Activated naive CD4-positive, alpha-beta T cell treated with anti-CD3 and anti-CD28 coated beads, Interleukin-2, amount 50 U/mL, for 24 hours (primary cell): ENCODE results near the gene ISG20L2.
A peak's percentile ranks its signal among the peaks of the same experiment; 100 is the strongest.
"Not testable (repeated sequence)": the region's sequence is repeated elsewhere in the genome, so short reads cannot be mapped to it uniquely, and the experiment has no call there.

ENCODE experiments used
- H3K27ac Mint-ChIP-seq: one replicate; pipeline ENCODE4 v1.8.0; 2021; ENCODE audit warnings: mild to moderate bottlenecking, mixed read lengths
- H3K27me3 Mint-ChIP-seq: one replicate; pipeline ENCODE4 v1.8.0; 2021; ENCODE audit warnings: mixed read lengths
- H3K36me3 Mint-ChIP-seq: one replicate; pipeline ENCODE4 v1.8.0; 2021; ENCODE audit warnings: mixed read lengths
- H3K4me1 Mint-ChIP-seq: one replicate; pipeline ENCODE4 v1.8.0; 2021; ENCODE audit warnings: mixed read lengths
- H3K4me3 Mint-ChIP-seq: one replicate; pipeline ENCODE4 v1.8.0; 2021; ENCODE audit warnings: mild to moderate bottlenecking, mixed read lengths
- H3K9me3 Mint-ChIP-seq: one replicate; pipeline ENCODE4 v1.8.0; 2021; ENCODE audit warnings: mixed read lengths

ISG20L2 gene

DNA sequence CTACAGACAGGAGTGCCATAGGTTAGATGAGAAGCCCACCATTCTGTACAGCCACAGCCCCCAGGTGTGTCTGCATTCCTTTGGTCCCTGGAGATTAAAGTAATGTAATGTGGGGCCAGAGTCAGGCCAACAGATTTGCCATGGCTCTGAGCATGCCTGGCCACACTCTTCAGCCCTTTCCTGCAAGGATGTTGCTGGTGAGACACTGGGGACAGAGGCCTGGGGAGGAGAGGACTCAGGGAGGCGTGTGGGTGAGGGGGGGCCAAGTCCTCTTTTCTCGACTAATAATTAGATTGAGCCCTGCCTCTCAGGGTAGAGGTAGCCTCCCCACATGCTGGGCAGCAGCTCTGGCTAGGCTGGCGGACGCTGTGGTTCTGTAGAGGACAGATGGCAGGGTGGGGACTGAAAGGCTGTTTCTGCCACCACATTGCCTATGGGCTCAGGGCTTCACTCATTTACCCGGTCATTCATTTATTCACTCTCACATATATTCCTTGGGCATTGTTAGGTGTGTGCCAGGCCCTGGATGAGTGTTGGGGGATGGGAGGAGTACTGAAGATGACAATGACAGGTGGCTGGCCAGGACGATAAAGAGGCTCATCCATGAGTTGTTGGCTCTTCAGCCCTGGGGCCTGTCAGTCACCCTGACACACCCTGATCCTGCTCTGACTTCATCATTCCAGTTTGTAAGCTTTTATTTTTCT lies 31.7 kb upstream of the ISG20L2 start:
- Mint-ChIP-seq H3K4me3 (no peak overlapping the region), H3K4me1 (peaks cover 12% of the 10 kb centered on the region)

GRCh38 chr1:156757572-156758253 lies 29.1 kb upstream of the ISG20L2 start:
- not testable (repeated sequence) for H3K27me3 Mint-ChIP-seq, H3K27ac Mint-ChIP-seq, H3K9me3 Mint-ChIP-seq, H3K36me3 Mint-ChIP-seq, H3K4me3 Mint-ChIP-seq
- peaks cover 26% of the 10 kb centered on the region for H3K4me1 Mint-ChIP-seq

More for the DNA sequence above, 31.7 kb upstream of the ISG20L2 start:
- Mint-ChIP-seq H3K9me3 (no peaks in the 10 kb centered on the region), H3K27ac (no peak overlapping the region), H3K27me3 (no peaks in the 10 kb centered on the region), H3K36me3 (no peaks in the 10 kb centered on the region)

- H3K36me3 Mint-ChIP-seq, result no peaks in the 10 kb centered on the region
- no peaks in the 10 kb centered on the region for H3K27me3 Mint-ChIP-seq
- H3K4me3 Mint-ChIP-seq, result no peak overlapping the region
- H3K9me3 Mint-ChIP-seq, result no peaks in the 10 kb centered on the region
- peaks cover 28% of the 10 kb centered on the region for H3K4me1 Mint-ChIP-seq
- H3K27ac Mint-ChIP-seq, result no peak overlapping the region
Observed at GRCh38 chr1:156756355-156756754, 27.8 kb upstream of the ISG20L2 start.

DNA sequence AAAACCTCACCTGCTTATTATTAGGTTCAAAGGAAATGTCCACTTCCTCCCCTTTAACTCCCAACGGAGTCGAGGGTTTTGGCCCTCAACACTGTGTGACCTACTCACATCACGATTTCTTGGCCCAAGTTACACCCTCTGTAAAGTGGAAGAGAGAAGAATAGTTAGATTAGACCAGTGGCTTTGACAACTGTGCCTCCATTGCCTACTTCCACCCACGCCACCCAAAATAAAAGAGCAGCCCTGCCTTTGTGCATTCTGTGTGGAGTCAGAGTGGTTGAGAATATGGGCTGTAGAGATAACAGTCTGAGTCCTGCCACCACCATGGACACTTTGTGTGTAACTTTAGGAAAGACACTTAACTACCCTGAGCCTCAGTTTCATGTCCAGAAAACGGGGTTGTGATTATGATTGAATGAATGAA lies 27.0 kb upstream of the ISG20L2 start:
- H3K4me1 Mint-ChIP-seq, result peaks cover 28% of the 10 kb centered on the region
- H3K4me3 Mint-ChIP-seq, result no peak overlapping the region
- no peaks in the 10 kb centered on the region for H3K36me3 Mint-ChIP-seq
- no peaks in the 10 kb centered on the region for H3K27me3 Mint-ChIP-seq
- H3K9me3 Mint-ChIP-seq, result no peaks in the 10 kb centered on the region
- H3K27ac Mint-ChIP-seq, result peak overlapping the region; percentile 8

DNA sequence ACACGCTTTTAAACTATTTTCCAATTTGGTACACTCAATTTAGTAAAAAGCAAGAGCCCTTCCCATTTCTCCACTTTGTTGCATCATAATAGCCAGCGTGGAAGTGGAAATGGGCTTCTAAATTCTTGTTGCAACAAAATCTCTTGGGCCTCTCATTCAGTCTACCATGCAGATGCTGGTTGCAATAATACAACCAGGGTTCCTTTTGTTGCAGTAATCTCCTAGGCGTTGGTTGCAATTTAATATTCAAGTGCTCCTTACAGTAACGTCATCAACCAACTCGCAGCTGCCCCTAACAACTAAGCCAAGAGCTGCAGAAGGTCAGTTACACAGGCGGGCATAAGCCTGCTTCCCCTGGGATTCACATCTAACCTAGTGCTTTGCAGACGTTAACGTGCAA lies 25.7 kb upstream of the ISG20L2 start:
- no peak overlapping the region for H3K4me3 Mint-ChIP-seq

GRCh38 chr1:156752843-156753482 lies 24.4 kb upstream of the ISG20L2 start:
- Mint-ChIP-seq H3K27me3 (no peaks in the 10 kb centered on the region), H3K36me3 (peaks cover 4% of the 10 kb centered on the region), H3K27ac (peak overlapping the region; percentile 38), H3K4me3 (peak overlapping the region; percentile 93), H3K9me3 (no peaks in the 10 kb centered on the region), H3K4me1 (peaks cover 45% of the 10 kb centered on the region)

More for the DNA sequence above, 25.7 kb upstream of the ISG20L2 start:
- H3K27ac Mint-ChIP-seq, result no peak overlapping the region
- no peaks in the 10 kb centered on the region for H3K9me3 Mint-ChIP-seq
- H3K36me3 Mint-ChIP-seq, result no peaks in the 10 kb centered on the region
- no peaks in the 10 kb centered on the region for H3K27me3 Mint-ChIP-seq
- H3K4me1 Mint-ChIP-seq, result peaks cover 39% of the 10 kb centered on the region

- peak overlapping the region; percentile 93 for H3K4me3 Mint-ChIP-seq
- peak overlapping the region; percentile 92 for H3K27ac Mint-ChIP-seq
- no peaks in the 10 kb centered on the region for H3K9me3 Mint-ChIP-seq
- H3K36me3 Mint-ChIP-seq, result peaks cover 4% of the 10 kb centered on the region
- peaks cover 53% of the 10 kb centered on the region for H3K4me1 Mint-ChIP-seq
- H3K27me3 Mint-ChIP-seq, result no peaks in the 10 kb centered on the region
Observed at GRCh38 chr1:156751757-156752481, 23.4 kb upstream of the ISG20L2 start.

DNA sequence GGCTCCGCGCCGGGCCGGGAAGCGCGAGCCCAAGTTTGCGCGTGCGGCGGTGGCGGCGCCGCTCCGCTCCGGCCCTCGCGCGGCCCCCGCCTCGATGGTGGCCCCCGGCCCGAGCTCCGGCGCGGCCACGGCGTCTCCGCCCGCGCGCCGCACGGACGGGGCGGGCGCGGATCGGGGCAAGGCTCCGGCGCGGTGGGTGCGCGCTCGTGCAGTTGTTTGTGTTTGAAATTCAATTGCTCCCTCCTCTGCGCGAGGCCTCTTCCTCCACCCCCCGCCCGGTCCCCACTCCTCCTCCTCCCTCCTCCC lies 22.8 kb upstream of the ISG20L2 start, which contains the start of gene HDGF:
Gene HDGF, minus strand, starts transcription at position 225 of the 306 bp plus-strand sequence. CDS start 246 bp downstream, outside the sequence.
- H3K36me3 Mint-ChIP-seq, result peaks cover 4% of the 10 kb centered on the region
- peak within 1 kb of the TSS; percentile 93 for H3K4me3 Mint-ChIP-seq
- peak within 1 kb of the TSS; percentile 94 for H3K27ac Mint-ChIP-seq
- H3K4me1 Mint-ChIP-seq, result peaks cover 58% of the 10 kb centered on the region
- no peaks in the 10 kb centered on the region for H3K27me3 Mint-ChIP-seq
- H3K9me3 Mint-ChIP-seq, result no peaks in the 10 kb centered on the region

DNA sequence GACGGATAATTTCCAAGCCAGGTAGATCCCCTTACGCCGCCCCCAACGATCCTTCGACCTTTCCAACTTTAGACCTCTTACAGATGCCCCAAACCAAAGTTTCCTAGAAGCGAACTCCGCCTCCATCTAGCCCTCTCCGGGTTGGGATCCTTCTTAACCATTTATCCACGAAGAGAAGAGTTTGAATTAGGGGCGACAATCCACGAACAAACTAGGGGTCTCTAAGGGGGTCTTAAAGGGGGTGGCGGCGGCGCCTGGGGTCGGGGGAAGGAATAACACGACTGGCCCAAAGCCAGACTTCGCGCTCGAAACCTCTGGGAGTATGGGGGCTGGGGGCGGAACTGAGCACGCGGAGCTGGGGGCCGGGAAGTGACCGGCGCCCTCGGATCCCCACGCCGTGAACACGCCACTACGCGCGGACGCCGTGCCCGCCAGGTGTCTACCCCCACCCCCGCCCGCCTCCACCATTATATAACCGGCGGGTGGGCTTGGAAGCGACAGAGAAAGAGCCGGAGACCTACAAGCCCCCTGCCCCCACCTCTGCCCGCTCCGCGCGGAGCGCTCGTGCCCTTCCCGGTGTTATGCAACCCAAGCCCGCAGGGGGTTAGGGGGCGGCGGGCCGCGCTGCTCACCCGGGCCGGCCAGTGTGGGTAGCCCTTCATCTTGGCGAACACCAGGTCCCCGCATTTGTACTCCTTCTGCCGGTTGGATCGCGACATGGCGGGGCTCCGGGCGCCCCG lies 22.3 kb upstream of the ISG20L2 start:
- peak overlapping the region; percentile 90 for H3K4me3 Mint-ChIP-seq
- no peaks in the 10 kb centered on the region for H3K9me3 Mint-ChIP-seq
- no peaks in the 10 kb centered on the region for H3K27me3 Mint-ChIP-seq
- peaks cover 63% of the 10 kb centered on the region for H3K4me1 Mint-ChIP-seq
- peak overlapping the region; percentile 94 for H3K27ac Mint-ChIP-seq
- peaks cover 5% of the 10 kb centered on the region for H3K36me3 Mint-ChIP-seq

- peaks cover 64% of the 10 kb centered on the region for H3K4me1 Mint-ChIP-seq
- H3K27me3 Mint-ChIP-seq, result no peaks in the 10 kb centered on the region
- peak overlapping the region; percentile 94 for H3K27ac Mint-ChIP-seq
- no peaks in the 10 kb centered on the region for H3K9me3 Mint-ChIP-seq
- peaks cover 10% of the 10 kb centered on the region for H3K36me3 Mint-ChIP-seq
- H3K4me3 Mint-ChIP-seq, result peak overlapping the region; percentile 90
Observed at GRCh38 chr1:156750191-156750672, 21.7 kb upstream of the ISG20L2 start.

DNA sequence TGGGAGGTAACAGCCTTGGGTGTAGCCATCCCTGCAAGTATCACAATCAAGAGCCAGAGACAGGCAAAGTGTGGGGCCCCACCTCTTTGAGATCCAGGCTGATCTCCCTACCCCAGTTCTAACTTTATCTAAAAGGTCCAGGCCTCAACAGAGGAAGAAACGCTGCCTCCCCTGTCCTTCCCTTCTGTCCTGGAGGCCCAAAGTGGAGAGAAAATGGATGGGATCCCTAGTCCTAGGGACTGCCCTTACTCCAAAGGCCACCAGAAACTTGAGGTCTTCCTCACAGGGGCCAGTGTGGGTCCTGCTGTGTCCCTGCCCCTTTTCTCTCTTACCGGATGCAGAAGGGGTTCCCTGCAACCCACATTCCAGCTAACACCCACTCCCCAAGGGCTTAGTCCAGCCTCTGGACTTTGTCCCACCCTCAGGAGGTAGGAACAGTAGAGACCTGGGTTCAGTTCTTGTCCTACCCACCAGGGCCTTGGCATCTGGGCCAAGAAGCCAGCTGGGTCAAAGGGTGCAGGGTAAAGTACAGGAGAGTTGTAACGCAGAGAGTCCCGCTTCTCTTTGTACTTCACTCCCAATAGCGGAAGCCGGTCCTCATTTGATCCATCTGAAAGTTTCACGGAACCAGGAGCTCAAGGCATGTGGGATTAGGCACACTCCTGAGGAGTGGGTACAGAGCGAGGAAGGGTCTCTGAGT lies 21.0 kb upstream of the ISG20L2 start:
- H3K27me3 Mint-ChIP-seq, result no peaks in the 10 kb centered on the region
- H3K4me1 Mint-ChIP-seq, result peaks cover 61% of the 10 kb centered on the region
- H3K27ac Mint-ChIP-seq, result peak overlapping the region; percentile 94
- H3K36me3 Mint-ChIP-seq, result peaks cover 11% of the 10 kb centered on the region
- no peaks in the 10 kb centered on the region for H3K9me3 Mint-ChIP-seq
- peak overlapping the region; percentile 90 for H3K4me3 Mint-ChIP-seq

DNA sequence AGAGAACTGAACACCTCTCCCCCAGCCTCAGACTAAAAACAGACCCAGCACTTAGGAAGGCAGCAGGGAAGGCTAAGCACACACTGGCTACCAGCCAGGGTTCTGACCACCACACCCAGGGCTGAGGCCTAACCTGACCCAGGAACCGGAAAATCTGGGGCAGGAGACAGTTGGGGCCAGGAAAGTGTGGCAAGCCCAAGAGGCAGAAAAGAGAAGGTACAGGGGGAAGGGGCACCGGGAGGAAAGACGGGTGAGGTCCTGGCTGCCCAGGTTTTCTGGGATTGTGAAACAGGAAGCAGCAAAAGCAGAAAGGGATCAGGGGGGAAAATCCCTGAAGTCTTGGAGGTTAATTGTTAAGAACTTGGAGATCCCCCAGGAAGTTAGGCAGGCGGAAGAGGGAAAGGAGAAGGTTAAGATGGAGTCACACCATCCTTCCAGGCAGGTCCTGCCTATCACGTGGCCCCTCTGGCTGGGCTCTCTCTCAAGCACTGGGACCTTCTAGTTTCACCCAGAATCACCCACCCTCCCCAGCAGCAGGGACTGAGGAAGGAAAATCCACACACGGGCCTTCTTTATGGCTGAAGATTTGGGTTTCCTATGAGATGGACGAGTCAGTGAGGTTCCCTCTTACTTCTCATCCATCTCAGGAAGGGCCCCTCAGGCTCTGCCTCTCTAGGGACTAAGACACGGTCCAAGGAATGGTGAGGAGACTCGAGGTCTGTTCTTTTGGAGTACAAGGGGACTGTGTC lies 20.3 kb upstream of the ISG20L2 start:
- Mint-ChIP-seq H3K27ac (peak overlapping the region; percentile 94), H3K4me1 (peaks cover 61% of the 10 kb centered on the region), H3K36me3 (peaks cover 12% of the 10 kb centered on the region)

DNA sequence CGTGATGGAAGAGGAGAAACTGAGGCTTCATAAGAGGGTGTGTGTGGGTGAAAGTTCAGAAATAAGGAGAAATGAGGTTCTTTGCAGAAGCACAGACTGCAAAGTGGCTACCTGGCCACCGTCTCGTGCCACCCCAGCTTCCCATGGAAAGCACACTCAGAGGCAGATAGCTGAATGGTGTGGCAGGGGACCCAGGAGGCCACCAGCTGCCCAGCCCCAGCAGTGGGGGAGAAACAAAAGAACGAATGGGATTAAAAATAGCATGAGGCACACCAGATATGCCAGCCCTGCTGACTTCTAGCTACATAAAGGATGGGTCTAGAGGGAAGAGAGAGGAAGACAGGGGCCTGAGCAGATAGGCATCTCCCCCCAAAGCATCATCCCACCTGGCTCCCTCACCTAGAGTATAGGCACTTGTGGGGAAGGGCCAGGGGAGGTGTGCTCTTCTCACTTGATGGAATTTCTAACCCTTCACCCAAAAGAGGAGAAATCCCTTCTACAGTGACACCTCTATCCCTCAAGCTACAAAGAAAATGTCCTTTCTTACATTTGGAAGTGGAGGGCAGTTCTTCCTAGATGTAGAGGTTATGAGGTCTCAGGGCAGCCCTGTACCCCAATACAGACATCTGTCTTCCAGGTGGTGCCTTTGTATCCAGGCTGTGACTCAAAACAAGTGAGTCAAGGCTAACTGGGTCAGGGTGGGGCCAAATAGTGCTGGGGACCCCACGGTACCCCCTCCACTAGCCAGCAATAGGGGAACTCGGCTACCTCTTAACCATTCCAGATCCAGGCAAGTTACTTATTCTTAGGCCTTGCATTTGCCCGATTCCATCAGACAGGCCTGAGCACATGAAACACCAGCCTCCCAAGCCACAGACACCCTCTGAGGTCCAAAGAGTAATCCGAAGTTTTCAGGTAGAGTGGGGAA lies 19.4 kb upstream of the ISG20L2 start:
- Mint-ChIP-seq H3K4me1 (peaks cover 54% of the 10 kb centered on the region), H3K36me3 (peaks cover 12% of the 10 kb centered on the region), H3K4me3 (peak overlapping the region; percentile 90), H3K27ac (peak overlapping the region; percentile 94), H3K27me3 (no peaks in the 10 kb centered on the region), H3K9me3 (no peaks in the 10 kb centered on the region)

More for the DNA sequence above, 20.3 kb upstream of the ISG20L2 start:
- H3K4me3 Mint-ChIP-seq, result peak overlapping the region; percentile 90
- H3K27me3 Mint-ChIP-seq, result no peaks in the 10 kb centered on the region
- H3K9me3 Mint-ChIP-seq, result no peaks in the 10 kb centered on the region
